ENCODE measurements around the gene ATP1A4. TPM values are rescaled to one million over a fixed set of nuclear protein-coding genes. Genes with fewer than 3 reads are reported as not detected.

The ATP1A4 gene
- total RNA-seq, 1 donor = under 0.01 TPM

DNA sequence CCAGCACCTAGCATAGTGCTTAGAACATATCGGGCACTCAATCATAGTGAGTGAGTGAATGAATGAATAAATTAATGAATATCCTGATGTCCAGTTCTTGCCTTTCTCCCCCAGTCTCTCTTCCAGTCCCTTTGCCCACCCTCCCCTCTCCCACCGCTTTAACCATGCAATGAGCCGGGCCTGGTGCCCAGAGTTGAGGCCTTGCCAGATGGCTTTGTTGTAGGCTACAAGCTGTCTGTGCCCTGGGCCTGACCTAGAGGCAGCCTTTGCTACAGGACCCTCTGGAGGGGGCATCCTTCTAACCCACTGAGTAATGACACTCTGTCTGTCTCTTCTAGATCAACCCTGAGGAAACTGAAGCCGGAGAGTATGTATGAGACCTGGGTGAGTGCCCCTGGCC lies 45.8 kb downstream of the ATP1A4 start:
- DNase-seq (ENCODE audit: low read depth in 2 of 3, low spot score in 2 of 3) = no peak

DNA sequence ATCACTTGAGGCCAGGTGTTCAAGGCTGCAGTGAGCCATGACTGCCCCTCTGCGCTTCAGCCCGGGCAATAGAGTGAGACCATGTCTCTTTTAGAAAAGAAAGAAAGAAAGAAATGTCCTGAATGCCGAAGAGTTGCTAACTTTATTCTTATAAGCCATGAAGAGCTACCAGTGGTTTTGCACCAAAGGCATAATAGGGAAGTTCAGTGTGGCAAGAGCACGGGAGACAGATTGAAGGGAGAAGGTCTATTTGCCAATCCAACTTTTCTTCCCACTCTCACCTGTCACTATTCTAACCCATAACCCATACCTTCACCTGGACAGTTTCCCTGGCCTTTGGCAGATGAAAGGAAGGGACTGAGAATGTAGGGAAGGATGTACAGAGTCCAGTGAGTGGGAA lies 49.4 kb downstream of the ATP1A4 start:
- no peak for DNase-seq (ENCODE audit: low read depth in 2 of 3, low spot score in 2 of 3)

DNA sequence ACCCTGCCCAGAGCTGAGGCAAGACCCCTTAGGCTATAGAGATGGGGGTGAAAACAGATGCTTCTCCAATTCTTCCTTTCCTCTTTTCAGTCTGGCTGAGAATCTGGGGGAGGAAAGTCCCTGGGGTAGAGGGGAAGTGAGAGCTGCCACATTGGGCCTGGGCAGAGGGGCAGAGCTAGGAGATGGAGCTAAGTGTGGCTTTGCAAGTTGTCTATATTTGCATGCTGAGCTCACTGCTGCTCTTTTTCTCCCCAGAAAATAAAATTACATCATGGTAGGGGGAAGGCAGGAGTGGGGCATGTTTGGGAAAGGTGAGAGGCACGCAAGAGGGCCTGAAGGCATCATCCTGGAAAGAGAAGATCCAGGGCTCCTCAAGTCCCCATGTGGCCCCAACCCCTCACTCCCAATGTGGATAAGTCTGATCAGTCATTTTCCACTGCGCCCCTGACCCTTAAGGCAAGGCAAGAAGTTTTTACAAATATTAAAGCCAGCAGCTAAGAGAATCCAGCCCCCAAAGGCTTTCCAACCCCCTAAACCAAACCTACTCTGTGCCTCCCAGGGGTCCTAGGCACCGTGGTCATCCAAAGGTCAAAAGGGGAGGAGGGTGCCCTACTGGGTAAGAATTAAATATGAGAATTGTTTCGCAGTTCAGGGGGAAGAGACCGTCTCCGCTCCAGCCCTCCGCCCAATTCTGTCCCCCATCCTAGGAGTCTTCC lies 53.3 kb downstream of the ATP1A4 start:
- DNase-seq (ENCODE audit: low read depth in 2 of 3, low spot score in 2 of 3) = peak in 2 of 3 donors; percentile 51 to 61

DNA sequence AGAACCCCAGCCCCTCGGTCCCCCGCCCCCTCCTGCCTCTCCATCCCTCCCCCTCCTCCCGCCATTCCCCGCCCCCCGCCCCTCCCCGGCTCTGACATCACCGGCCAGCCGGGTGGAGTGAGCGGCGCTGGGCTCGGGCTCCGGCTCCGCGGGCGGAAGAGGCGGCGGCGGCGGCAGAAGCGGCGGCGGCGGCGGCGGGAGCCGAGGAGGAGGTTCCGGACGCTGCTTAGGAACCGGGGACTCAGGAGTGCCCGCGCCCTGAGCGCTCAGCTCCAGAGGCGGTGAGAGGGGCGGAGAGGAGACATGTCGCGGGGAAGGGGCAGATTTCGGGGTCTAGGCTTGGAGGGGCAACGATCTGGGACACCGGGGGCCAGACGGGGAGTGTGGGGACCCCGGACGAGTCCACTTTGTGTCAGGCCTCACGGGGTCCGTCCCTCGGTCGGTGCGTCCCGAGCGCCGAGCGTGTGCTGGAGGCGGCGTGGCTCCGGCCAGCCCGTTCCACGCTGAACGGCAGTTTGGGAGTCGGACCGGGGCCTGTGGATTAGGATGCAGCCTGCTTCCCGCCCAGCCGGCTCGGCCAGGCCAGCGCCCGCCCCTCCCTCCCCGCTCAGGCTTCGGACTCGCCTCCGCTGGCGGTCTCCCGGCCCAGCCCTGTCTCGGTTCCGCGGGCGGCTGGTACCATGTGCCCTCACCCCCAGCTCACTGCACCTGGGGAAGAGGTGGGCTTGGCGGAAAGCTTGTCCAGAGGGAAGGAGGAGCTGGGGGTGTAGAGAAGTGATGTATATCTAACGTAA lies 54.0 kb downstream of the ATP1A4 start, which contains the start of gene PEA15:
TSS of gene PEA15 (plus strand) at position 143 of the 794 bp plus-strand sequence. CDS start 6,161 bp downstream, outside the sequence.
- DNase-seq (ENCODE audit: low read depth in 2 of 3, low spot score in 2 of 3) = peak; percentile 37 to 78 (median 60)

- peak in 2 of 3 donors; percentile 22 to 28 for DNase-seq (ENCODE audit: low read depth in 2 of 3, low spot score in 2 of 3)
Measured at GRCh38 chr1:160206036-160206389, 54.6 kb downstream of the ATP1A4 start.

GRCh38 chr1:160206421-160207117 lies 55.2 kb downstream of the ATP1A4 start:
- peak in 2 of 3 donors; percentile 7 to 10 for DNase-seq (ENCODE audit: low read depth in 2 of 3, low spot score in 2 of 3)

- no peak for DNase-seq (ENCODE audit: low read depth in 2 of 3, low spot score in 2 of 3)
Measured at GRCh38 chr1:160207118-160207650, 55.8 kb downstream of the ATP1A4 start.

GRCh38 chr1:160207771-160208556 lies 56.6 kb downstream of the ATP1A4 start:
- no peak for DNase-seq (ENCODE audit: low read depth in 2 of 3, low spot score in 2 of 3)

GRCh38 chr1:160208557-160209320 lies 57.3 kb downstream of the ATP1A4 start:
- DNase-seq (ENCODE audit: low read depth in 2 of 3, low spot score in 2 of 3) = no peak

DNA sequence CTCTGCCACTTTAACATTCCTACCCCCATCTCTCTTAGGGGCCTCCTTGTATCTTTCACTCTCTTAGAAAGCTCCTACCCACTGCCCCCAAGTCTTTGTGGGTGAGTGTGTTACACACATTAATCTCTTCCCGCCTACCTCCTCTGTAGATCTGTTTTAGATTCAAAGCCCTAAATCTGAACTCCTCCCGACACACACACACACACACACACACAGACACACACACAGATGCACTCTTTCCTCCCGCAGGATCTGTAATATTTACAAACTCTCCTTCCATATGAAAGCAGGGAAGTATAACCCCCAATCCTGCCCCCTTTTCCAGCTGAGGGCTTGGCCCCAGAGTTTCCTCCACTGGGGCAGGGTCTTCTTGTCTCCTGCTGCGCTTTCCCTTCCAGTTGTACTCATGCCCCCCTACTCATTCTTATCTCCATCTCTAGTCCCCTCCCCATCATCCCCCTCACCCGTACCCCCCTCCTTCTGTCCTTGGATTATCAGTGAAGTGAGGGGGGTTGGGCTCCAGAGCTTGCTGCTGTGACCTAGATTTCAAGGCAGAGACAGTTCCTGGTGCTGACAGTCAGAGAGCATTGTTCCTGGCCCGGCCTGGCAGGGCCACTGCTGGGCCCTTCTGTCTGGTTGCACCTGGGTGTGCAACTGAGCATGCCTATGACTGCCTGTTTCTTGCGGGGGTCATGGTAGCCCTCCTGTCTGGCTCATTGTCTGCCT lies 58.1 kb downstream of the ATP1A4 start:
- no peak for DNase-seq (ENCODE audit: low read depth in 2 of 3, low spot score in 2 of 3)

GRCh38 chr1:160210561-160210960 lies 59.2 kb downstream of the ATP1A4 start:
- no peak for DNase-seq (ENCODE audit: low read depth in 2 of 3, low spot score in 2 of 3)

GRCh38 chr1:160211046-160211790 lies 59.8 kb downstream of the ATP1A4 start:
- peak in 1 of 3 donors; percentile 19 for DNase-seq (ENCODE audit: low read depth in 2 of 3, low spot score in 2 of 3)

DNA sequence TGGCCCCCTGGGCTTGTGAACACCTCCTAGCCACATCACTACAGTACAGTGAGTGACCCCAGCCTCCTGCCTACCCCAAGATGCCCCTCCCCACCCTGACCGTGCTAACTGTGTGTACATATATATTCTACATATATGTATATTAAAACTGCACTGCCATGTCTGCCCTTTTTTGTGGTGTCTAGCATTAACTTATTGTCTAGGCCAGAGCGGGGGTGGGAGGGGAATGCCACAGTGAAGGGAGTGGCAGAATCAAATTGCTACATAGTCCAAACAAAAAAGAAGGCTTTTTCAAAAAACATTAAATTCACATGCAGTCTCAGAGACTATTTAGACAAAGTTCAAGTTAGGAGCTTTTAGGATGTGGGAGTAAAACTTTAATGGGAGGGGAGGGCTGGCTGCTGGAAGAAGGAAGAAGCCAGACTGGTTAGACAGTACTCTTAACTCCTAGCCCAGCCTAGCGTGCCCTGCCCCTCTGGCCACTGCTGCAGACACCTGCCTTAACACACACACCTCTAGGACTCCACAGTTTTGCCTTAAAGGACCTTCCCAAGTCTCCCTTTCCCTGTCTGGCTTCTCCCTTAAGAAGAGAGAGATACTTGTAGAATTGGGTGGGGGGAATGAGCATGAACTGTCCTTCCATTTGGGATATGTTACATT lies 63.2 kb downstream of the ATP1A4 start:
- DNase-seq (ENCODE audit: low read depth in 2 of 3, low spot score in 2 of 3) = no peak

DNA sequence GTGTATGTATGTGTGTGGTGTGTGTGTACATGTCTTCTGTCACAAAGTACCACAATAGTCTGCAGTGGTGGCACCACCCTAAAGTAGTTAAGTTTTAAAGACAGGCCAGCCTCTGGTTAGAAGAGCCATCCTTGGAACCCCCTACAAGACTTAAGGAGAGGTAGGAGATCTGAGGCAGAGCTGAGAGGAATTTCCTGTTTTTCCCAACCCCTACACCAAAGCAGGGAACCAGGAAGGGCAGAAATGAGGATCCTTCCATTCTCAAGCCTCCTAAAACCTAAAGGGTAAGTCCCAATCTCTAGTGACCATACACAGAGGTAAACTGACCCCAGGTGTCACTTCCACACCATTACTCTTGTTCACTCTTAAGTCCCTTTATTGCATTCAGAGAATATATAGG lies 64.9 kb downstream of the ATP1A4 start:
- DNase-seq (ENCODE audit: low read depth in 2 of 3, low spot score in 2 of 3) = no peak

DNA sequence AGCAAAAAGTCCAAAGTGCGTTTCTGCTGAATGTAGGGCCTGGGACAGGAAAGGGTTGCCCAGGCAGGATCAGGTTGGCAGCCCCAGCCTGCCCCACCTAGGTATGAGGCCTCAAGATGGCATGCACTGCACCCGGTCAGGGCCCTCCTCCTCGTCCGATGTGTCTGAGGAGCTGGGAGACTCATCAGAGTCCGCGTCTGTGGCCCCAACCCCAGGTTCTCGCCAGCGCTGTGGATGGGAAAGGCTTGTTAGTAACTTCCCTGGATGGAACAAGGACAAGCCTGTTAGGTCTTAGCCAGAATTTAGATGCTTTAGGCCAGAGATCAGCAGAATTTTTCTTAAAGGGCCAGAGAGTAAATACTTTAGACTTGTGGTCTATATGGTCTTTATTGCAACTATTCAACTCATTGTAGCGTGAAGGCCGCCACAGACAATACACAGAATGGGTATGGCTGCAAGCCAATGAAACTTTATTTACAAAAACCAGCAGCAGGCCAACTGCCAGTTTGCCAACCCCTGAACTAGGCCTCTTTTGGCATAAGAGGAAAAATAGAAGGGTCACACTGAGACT lies 66.2 kb downstream of the ATP1A4 start:
- no peak for DNase-seq (ENCODE audit: low read depth in 2 of 3, low spot score in 2 of 3)

DNA sequence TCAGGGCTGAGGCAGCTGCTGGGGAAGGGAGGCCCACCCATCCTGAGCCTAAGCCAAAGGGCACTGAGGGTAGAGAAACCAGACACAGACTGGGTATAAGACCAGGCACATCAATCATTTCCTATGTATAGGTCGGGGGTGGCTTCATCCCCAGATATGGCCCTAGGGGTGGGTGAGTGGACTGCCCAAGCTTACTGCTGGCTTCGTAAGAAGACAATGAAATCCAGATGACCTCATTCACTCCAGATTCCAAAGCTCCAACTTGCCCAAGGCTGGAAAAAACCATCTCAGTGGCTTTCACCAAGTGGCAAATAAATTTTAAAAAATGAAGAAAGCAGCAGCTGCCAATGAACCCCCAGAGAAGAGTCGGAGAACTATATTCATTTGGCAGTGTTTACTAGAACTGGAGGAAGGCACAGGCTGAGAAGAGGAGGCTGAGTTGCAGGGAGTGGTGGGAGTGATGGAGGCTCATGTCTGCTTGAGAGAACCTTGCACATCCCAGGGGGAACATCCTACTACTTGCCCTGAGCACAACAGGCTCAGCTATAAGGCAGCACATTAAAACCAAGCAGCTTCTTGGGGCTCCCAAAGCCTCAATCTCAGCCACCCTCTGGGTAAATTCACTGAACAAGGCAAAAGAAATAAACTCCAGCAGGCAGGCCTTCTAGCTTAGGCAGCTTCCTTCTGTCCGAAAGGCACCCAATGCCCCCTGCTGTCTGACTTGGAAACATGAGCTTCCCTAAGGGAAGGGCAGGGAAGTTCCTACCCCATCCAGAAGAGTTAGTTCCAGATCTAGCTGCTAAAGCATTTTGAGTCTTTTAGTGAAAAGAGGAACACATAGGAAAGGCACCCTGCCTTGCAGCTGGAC lies 67.9 kb downstream of the ATP1A4 start:
- peak in 2 of 3 donors; percentile 9 to 18 for DNase-seq (ENCODE audit: low read depth in 2 of 3, low spot score in 2 of 3)

All from hematopoietic multipotent progenitor cell (in vitro differentiated cells).